Memory B cell (primary cell): ENCODE measurements around the gene FAHD2A.
"Not testable (repeated sequence)": the region's sequence is repeated elsewhere in the genome, so short reads cannot be mapped to it uniquely, and the experiment has no call there.

Experiments
- ATAC-seq: fragments of 150-1000 bp; cut with Tn5 transposase; 2 replicates; pipeline ENCODE4 v1.10.0; 2021; ENCODE audit warnings: low read depth, mild to moderate bottlenecking, moderate library complexity
- DNase-seq, 2 donors: peaks; one replicate each; pipeline ENCODE4 v3.0.0; 2022; ENCODE audit warnings: low spot score in 2 of 2
- H3K27ac Mint-ChIP-seq: one replicate; pipeline ENCODE4 v1.8.0; 2022; ENCODE audit warnings: mild to moderate bottlenecking, moderate library complexity, mixed read lengths
- H3K27me3 Mint-ChIP-seq: one replicate; pipeline ENCODE4 v1.8.0; 2022; ENCODE audit warnings: mixed read lengths
- H3K36me3 Mint-ChIP-seq: one replicate; pipeline ENCODE4 v1.8.0; 2022; ENCODE audit warnings: mild to moderate bottlenecking, mixed read lengths
- H3K4me1 Mint-ChIP-seq: one replicate; pipeline ENCODE4 v1.8.0; 2022; ENCODE audit warnings: mixed read lengths
- H3K4me3 Mint-ChIP-seq: one replicate; pipeline ENCODE4 v1.8.0; 2022; ENCODE audit warnings: mild to moderate bottlenecking, moderate library complexity, mixed read lengths
- H3K9me3 Mint-ChIP-seq: one replicate; pipeline ENCODE4 v1.8.0; 2022; ENCODE audit warnings: mixed read lengths

The FAHD2A gene

DNA sequence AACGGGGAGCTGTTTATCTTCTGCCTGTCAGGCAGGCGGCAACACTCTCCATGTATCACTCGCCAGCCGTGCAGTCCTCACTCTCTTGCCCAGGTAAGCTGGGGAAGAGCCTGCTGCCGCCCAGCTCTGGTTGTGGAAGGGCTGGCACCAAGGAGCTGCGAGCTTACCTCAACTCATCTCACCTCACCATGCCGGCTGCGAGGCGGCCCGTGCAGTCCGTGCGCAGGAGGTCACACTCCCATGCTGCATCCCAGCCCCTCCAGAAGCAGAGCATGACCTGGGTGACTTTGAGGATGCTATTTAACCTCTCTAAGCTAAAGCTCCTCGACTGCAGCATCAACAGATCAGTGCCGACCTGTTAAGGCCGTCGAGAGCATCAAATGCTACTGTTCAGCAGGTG lies 13.1 kb downstream of the FAHD2A start:
- ATAC-seq, H3K4me3 Mint-ChIP-seq, H3K4me1 Mint-ChIP-seq, H3K9me3 Mint-ChIP-seq, DNase-seq, H3K36me3 Mint-ChIP-seq, H3K27me3 Mint-ChIP-seq, H3K27ac Mint-ChIP-seq: not testable (repeated sequence)

DNA sequence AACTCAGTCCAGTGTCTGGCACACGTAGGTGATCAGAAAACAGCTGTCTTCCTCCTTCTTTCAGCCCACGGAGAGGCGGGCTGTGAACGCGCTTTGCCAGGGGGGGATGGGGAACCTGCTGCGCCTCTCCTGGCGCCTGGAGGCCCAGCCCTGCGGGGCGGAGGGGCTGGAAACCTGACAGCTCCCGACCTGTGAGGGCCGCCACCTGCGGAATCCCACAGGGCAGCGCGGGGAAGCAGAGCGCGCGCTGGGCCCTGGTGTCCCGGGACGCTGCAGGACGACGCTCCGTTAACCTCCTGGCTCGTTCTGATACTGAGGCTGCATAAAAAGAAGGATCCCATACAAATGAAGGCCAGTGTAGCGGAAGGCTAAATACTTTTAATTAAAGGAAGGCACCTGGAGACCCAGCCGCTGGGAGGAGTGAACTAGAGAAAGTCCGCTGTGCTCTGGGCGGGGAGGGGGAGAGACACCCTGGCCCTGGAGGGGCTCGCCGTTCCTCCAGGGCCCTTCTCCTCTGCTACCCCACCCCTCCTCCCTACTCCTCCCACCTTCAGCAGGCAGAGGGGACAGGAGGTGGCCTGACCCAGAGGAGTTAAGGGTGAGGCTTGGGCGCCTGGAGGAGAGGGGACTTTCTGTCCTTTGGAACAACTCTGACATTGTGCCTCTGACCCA lies 24.8 kb downstream of the FAHD2A start:
- DNase-seq, H3K36me3 Mint-ChIP-seq, H3K4me1 Mint-ChIP-seq, H3K27ac Mint-ChIP-seq, H3K9me3 Mint-ChIP-seq, ATAC-seq, H3K27me3 Mint-ChIP-seq, H3K4me3 Mint-ChIP-seq: not testable (repeated sequence)

DNA sequence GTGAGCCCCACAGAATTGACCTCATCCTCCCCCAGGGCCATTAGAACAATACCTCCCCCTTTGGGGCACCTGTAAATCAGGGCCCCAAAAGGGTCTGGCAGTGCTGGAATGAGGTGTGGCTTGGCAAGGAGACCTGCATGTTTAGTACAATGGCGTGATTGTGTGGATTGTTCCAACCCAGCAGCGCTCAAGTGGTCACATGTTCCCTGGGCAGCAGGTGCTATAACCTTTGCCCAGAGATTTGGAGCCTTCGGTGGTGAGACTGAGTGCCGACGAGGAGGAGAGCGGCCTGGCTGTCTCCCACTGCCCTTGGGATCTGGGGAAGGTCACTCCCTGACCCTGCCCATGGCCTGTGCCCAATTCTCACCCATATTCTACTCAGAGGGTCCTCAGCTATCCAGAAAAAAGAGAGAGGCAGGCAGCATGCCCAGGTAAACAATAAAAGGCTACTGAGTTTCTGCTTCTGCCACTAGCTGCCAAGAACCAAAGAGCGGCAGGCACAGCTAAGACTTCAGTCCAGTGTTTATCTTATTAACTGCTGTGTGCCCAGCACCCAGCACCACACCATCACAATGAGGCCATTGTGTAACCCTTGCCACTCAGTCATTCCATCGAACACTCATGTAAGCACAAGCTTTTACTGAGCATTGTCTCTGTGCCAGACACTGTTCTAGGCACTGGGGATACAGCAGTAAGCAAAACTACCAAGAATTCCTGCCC lies 27.4 kb downstream of the FAHD2A start:
- H3K27me3 Mint-ChIP-seq, H3K4me1 Mint-ChIP-seq: not testable (repeated sequence)

DNA sequence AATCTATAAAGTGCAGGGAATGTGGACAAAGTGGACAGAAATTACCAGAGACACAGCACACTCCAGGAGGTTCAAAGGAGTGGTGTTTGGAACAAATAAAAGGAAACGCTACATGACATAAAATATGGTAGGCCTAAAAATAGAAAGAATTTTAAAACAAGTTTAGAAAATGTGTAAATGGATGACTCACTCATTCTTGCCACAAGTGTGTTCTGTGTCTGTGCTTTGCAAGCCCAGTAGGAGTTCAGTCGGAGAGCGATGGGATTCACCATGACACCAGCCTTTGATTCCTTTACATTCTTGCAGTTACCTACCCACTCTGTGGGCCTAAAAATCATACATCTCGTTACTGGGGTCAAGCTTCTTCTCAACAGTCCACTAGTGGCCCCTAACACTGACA lies 30.9 kb downstream of the FAHD2A start:
- H3K9me3 Mint-ChIP-seq, H3K27me3 Mint-ChIP-seq, H3K36me3 Mint-ChIP-seq, H3K4me3 Mint-ChIP-seq, ATAC-seq, DNase-seq, H3K4me1 Mint-ChIP-seq, H3K27ac Mint-ChIP-seq: not testable (repeated sequence)

More for the DNA sequence above, 27.4 kb downstream of the FAHD2A start:
- not testable (repeated sequence) for H3K9me3 Mint-ChIP-seq, ATAC-seq, H3K36me3 Mint-ChIP-seq, H3K4me3 Mint-ChIP-seq, H3K27ac Mint-ChIP-seq, DNase-seq

DNA sequence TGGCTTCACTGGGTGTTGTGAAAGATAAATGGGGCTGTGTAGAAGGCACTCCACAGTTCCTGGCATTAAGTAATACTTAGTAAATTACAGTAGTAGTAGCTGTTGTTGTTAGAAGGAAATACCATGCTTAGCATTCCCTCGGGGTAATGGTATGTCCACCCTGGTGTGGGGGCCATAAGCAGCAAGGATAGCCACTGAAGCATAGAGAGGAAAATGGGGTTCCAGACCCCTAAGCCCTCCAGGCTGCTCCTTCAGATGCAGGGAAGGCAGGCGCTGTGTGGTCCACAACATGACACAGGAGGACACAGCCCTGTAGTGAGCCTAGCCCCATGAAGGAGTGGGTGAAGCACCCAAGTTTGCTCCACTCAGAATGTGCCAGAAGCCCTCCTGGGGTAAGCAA lies 31.5 kb downstream of the FAHD2A start:
- not testable (repeated sequence) for H3K27me3 Mint-ChIP-seq, DNase-seq, H3K4me1 Mint-ChIP-seq, H3K4me3 Mint-ChIP-seq, H3K27ac Mint-ChIP-seq, ATAC-seq, H3K9me3 Mint-ChIP-seq, H3K36me3 Mint-ChIP-seq

DNA sequence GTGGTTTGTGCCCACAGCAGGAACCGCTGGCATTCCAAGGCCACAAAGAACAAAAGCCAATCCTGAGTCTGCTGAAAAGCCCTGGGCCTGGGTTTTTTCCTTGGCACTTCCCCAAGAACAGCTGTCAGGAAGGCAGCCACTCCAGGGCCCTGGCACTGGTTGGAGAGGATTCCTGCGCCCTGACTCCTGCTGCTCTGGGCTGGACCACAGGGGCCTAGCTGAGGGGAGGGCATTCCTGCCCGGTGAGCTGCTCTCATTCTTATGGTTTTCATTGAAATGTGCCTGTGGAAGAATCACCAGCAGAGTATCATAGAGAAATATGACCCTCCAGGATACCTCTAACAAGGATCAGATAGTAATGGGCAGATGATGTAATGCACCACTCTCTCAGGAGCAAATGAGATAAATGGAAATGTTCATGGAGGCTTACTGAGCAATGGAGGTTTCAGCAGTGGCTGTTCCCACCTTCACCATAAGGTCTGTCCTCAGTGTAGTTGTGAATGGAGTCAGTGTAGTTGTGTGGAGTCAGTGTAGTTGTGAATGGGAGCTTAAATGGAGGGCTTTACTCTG lies 32.1 kb downstream of the FAHD2A start:
- not testable (repeated sequence) for ATAC-seq, H3K27ac Mint-ChIP-seq, H3K27me3 Mint-ChIP-seq, DNase-seq, H3K4me1 Mint-ChIP-seq, H3K9me3 Mint-ChIP-seq, H3K36me3 Mint-ChIP-seq, H3K4me3 Mint-ChIP-seq

DNA sequence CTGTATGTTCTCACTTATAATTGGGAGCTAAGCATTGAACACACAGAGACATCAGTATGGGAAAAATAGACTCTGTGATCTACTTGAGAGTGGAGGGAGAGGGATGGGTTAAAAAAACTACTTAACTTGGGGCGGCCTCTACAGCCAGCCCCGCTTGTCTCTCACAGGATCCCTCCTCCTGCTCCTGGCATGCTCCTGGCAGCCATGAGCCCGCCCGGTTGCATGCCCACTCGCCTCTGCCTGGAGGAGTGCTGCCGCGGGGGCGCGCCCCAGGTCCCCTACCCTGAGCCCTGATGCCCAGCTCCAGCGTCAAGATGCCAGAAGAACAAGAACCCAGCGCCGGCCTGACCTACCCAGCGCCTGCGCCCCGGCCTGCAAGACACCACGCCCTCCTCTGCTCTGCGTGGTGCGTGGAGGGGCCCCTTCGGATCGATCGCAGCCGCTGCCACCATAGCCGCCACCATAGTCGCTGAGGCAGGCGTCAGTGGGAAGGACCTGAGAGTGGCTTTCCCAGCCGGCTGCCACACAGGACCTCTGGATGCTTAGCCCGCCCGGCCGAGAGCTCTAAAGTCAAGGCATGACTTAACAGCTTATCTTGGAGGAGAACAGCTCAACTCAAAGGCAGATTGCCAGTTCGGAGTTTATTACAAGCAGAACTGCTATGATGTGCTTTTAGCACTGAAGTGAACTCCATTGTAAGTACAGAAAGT lies 32.8 kb downstream of the FAHD2A start:
- not testable (repeated sequence) for H3K4me3 Mint-ChIP-seq, H3K4me1 Mint-ChIP-seq, H3K36me3 Mint-ChIP-seq, H3K27ac Mint-ChIP-seq, DNase-seq, H3K9me3 Mint-ChIP-seq, ATAC-seq, H3K27me3 Mint-ChIP-seq

DNA sequence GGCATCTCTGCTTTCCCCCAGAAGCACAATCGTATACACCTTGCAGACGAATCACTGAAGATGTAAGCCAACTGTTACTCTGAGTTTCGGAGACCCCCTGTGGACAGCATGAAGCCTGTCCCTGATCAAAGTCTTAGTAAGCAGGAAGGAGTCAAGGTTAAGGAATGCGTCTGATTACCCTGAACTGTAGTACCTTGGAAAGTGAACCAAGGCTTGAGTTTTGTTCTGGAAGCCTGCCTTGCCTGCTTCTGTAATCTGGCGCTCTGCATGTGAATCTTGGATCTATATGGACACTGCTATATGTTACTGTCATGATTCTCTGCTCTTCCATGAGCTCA lies 33.3 kb downstream of the FAHD2A start:
- DNase-seq, H3K27me3 Mint-ChIP-seq, H3K4me1 Mint-ChIP-seq, H3K4me3 Mint-ChIP-seq, H3K27ac Mint-ChIP-seq, H3K9me3 Mint-ChIP-seq, ATAC-seq, H3K36me3 Mint-ChIP-seq: not testable (repeated sequence)

DNA sequence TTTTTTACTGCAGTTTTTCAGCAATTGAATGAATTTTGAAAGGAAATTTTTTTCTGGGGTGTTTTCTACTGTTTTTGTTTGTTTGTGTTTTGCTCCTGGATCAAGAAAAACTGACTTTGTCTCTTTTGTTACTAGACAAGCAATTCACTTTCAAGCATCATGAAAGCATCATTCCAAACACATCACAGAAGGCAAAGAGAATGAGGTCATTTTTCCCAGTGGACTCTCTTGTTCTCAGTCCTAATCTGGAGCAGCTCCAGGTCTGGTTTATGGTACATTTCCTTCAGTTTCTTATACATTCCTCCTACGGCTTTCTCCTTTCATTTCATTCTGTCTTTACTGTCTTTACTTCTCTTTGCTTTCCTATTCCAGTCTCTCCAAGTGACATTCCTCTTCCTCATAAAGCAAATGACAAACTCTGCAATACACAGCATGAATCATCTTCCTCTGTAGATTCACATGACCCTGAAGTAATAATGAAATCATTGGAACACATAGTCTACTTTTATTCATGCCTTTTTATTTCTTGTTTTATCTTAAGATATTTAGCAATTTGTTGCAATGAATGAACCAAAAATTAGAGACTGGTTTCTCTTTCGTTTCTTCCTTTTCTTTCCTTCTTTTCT lies 40.1 kb downstream of the FAHD2A start:
- not testable (repeated sequence) for H3K4me1 Mint-ChIP-seq, H3K36me3 Mint-ChIP-seq, H3K4me3 Mint-ChIP-seq, DNase-seq, H3K27ac Mint-ChIP-seq, ATAC-seq, H3K27me3 Mint-ChIP-seq, H3K9me3 Mint-ChIP-seq

DNA sequence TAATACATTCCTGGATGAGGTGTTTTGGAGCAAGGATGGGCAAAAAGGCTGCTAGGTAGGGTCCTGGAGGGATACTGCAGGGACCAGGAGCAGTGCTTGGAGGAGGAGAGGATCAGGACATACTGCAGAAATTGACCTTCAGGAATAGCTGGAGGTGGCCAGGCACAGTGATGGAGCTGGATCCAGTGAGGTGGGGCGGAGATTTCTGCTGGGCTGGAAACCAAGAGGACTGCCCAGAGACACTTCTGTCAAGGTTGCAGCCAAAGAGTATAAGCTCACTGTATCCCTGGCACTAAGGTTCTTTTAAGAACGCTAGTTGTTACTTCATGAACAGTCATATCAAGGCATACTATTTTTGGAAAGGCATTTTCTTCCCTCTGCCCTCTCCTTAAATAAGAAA lies 42.8 kb downstream of the FAHD2A start:
- H3K36me3 Mint-ChIP-seq, H3K27me3 Mint-ChIP-seq, H3K4me3 Mint-ChIP-seq, H3K9me3 Mint-ChIP-seq, H3K27ac Mint-ChIP-seq, ATAC-seq, H3K4me1 Mint-ChIP-seq, DNase-seq: not testable (repeated sequence)

DNA sequence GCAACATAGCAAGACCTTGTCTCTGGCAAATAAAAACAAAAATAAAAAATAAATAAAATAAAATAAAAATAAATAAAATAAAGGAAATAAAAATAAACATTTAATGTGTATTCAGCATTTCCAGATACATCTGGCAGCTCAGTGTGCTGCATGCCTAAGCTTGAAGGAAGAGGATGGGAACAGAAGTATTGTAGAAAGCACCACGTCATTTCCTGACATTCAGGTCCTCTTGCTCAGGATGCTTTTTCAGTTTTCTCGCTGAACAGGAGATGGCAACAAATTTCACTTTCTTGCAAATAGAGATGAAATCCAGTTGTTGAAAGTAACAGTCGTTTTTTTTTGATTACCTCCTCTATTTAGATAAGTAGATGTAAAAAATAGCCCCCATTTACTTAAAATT lies 60.8 kb downstream of the FAHD2A start:
- H3K27ac Mint-ChIP-seq, H3K27me3 Mint-ChIP-seq, H3K9me3 Mint-ChIP-seq, ATAC-seq, H3K4me3 Mint-ChIP-seq, H3K36me3 Mint-ChIP-seq, H3K4me1 Mint-ChIP-seq, DNase-seq: not testable (repeated sequence)
